MCF 10A (cell line): ENCODE measurements around the gene RPH3AL. TPM values are rescaled to one million over a fixed set of nuclear protein-coding genes. Genes with fewer than 3 reads are reported as not detected.

Source experiments
- BruUV-seq: library from RNA; stranded (reverse); fragments of 400-500 nt; replicated peaks from 2 replicates; lab custom pipeline; 2021; lab: Mats Ljungman, UMichigan
- CTCF ChIA-PET: fragments of 300-600 bp; sonication (Branson Sonifier 250); formaldehyde crosslinking; extraction: SDS; loops from one replicate; lab custom pipeline; 2021; ENCODE audit warnings: antibody characterized with exemption, inconsistent platforms; lab: Yijun Ruan, JAX
- POLR2A ChIA-PET: fragments of 300-600, 350-650 bp; sonication (Branson Sonifier 250); formaldehyde crosslinking; extraction: SDS; loops from one replicate; lab custom pipeline; 2020; ENCODE audit warnings: antibody characterized with exemption, inconsistent platforms; lab: Yijun Ruan, JAX
- DNase-seq: peaks from one replicate; pipeline ENCODE4 v3.0.0-alpha.2; 2018; ENCODE audit not compliant: unreplicated experiment
- H3K27ac Mint-ChIP-seq: one replicate; pipeline ENCODE4 v1.8.0; 2022; ENCODE audit warnings: mild to moderate bottlenecking, low read depth, mixed read lengths; ENCODE audit not compliant: unreplicated experiment
- H3K27me3 Mint-ChIP-seq: one replicate; pipeline ENCODE4 v1.8.0; 2022; ENCODE audit warnings: mixed read lengths; ENCODE audit not compliant: insufficient read depth, unreplicated experiment
- H3K36me3 Mint-ChIP-seq: one replicate; pipeline ENCODE4 v1.8.0; 2022; ENCODE audit warnings: mild to moderate bottlenecking, moderate library complexity, mixed read lengths; ENCODE audit not compliant: insufficient read depth, unreplicated experiment
- H3K4me1 Mint-ChIP-seq: one replicate; pipeline ENCODE4 v1.8.0; 2022; ENCODE audit warnings: mixed read lengths; ENCODE audit not compliant: insufficient read depth, unreplicated experiment
- H3K4me3 Mint-ChIP-seq: one replicate; pipeline ENCODE4 v1.8.0; 2022; ENCODE audit warnings: mild to moderate bottlenecking, moderate library complexity, mixed read lengths; ENCODE audit not compliant: unreplicated experiment
- H3K9me3 Mint-ChIP-seq: one replicate; pipeline ENCODE4 v1.8.0; 2022; ENCODE audit warnings: mixed read lengths; ENCODE audit not compliant: unreplicated experiment
- intact Hi-C: fragments of 100-400 bp; cut with micrococcal nuclease; formaldehyde crosslinking; loops from 2 replicates; pipeline ENCODE4 v1.14.1; 2022
- total RNA-seq: library from RNA; stranded (reverse); gene quantifications from 2 replicates; pipeline ENCODE4 v1.2.3, GENCODE V29; 2022
- TF ChIP-seq, protein P1 (sequence below): fragments of 200-600 bp; IDR thresholded peaks from one replicate; pipeline ENCODE4 v1.8.0; 2022; ENCODE audit warnings: antibody characterized with exemption, mild to moderate bottlenecking; ENCODE audit not compliant: unreplicated experiment

The RPH3AL gene
- total RNA-seq, 1 experiment from 2014 or later = 0.89 TPM

DNA sequence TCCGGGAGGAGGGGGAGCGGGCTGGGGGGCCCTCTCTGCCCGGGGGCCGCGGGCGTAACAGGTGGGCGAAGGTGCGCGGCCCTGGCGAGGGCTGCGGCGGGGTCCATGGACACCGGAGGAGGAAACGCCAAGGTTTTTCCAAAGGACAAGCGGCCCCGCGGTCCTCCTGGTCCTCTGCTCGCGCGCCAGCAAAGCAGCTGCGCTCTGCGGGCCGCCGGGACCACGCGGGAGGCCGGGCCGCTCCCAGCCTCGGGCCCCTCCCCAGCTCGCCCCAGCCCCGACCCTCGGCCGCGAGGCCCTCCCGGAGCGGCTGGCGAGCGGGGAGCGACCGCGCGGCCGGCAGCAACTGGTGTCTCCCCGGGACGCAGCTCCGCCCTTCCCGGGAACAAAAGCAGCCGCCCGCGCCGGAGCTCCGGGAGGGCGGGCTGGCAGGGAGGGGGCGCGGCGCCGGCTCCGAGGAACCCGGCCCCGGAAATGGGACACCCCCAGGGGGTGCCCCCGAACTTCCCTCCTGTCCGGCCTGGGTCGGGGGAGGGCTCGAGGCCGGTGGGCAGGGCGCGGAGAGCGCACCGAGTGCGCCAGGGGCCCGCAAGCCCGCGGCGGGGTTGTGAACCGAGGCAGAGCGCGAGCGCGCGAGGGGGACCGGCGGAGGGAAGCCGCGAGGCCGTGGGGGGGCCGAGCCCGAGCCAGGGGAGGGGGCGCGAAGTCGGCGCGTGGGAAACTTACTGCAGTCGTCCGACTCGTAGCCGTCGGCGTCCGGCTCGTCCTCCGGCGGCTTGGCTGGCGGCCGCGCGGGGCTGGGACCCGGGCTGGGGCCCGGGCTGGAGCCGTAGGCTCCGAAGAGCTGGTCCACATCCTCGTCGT lies 172.0 kb downstream of the RPH3AL start:
- no peak overlapping the region for H3K27ac Mint-ChIP-seq
- H3K4me3 Mint-ChIP-seq = no peak overlapping the region
- H3K9me3 Mint-ChIP-seq = no peaks in the 10 kb centered on the region
- H3K27me3 Mint-ChIP-seq = peaks cover 11% of the 10 kb centered on the region
- ChIA-PET POLR2A (no interaction called here), CTCF (no interaction called here)
- TF ChIP-seq, protein P1, sequence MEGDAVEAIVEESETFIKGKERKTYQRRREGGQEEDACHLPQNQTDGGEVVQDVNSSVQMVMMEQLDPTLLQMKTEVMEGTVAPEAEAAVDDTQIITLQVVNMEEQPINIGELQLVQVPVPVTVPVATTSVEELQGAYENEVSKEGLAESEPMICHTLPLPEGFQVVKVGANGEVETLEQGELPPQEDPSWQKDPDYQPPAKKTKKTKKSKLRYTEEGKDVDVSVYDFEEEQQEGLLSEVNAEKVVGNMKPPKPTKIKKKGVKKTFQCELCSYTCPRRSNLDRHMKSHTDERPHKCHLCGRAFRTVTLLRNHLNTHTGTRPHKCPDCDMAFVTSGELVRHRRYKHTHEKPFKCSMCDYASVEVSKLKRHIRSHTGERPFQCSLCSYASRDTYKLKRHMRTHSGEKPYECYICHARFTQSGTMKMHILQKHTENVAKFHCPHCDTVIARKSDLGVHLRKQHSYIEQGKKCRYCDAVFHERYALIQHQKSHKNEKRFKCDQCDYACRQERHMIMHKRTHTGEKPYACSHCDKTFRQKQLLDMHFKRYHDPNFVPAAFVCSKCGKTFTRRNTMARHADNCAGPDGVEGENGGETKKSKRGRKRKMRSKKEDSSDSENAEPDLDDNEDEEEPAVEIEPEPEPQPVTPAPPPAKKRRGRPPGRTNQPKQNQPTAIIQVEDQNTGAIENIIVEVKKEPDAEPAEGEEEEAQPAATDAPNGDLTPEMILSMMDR = no peak
- H3K4me1 Mint-ChIP-seq = peaks cover 2% of the 10 kb centered on the region
- no peaks in the 10 kb centered on the region for H3K36me3 Mint-ChIP-seq
- DNase-seq = no peak
- no TSS peak for BruUV-seq
- intact Hi-C loops = no loop called here

DNA sequence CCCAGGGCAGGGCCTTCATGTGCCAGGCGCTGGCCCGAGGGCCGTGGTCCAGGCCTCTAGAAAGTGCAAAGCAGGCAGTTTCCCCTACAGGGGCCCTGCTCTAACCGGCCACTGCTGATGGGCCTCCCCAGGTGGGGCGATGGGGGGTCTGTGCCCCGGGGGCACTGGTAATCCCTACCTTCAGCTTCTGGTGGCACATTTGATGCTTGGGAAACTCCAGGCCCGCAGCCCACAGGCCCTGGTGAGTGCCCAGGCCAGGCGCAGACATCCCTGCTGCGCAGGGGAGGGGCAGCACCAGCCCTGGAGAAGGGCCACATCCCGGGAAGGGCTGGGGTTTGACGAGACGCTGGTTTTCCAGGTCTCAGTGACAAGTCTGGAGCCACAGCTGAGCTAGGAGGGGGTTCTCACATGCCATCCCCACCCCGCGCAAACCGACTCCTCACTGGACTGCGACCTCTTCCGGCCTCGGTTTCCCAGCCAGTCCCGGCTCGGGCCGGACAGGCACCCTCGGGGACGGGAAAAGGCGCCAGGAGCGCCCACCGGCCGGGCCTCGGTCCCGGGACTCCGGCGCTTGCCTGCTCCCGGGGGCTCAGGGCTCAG lies 172.7 kb downstream of the RPH3AL start:
- Mint-ChIP-seq H3K4me1 (no peaks in the 10 kb centered on the region), H3K9me3 (no peaks in the 10 kb centered on the region), H3K4me3 (no peak overlapping the region), H3K36me3 (no peaks in the 10 kb centered on the region), H3K27me3 (peaks cover 11% of the 10 kb centered on the region), H3K27ac (no peak overlapping the region)
- BruUV-seq = no TSS peak
- CTCF ChIA-PET = interaction anchor here (0.8 kb wide), 1 partner anchor 207 kb away, joined by 4 read pairs; no protein-coding TSS in a partner anchor
- TF ChIP-seq, protein P1 = no peak
- DNase-seq = no peak
- intact Hi-C loops = no loop called here
- POLR2A ChIA-PET = no interaction called here

DNA sequence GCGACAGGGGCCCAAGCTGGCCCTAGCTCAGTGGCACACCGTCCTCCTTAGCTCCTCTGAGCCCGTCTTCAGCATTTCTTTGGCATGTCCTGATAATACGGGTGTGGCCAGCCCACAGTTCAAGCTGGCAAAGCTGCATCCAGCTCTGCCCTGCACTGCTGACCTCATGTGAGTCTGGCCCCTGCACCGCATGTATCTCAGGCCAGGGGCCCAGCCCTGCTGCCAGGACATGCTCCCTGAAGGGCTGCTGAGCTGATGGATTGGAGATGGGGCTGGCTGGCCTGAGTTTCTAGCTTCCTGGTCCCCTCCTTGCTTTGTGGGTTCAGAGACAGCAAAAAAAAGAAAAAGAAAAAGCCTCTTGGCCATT lies 173.6 kb downstream of the RPH3AL start:
- H3K4me3 Mint-ChIP-seq = no peak overlapping the region

More for the DNA sequence above, 173.6 kb downstream of the RPH3AL start:
- Mint-ChIP-seq H3K4me1 (no peaks in the 10 kb centered on the region), H3K36me3 (no peaks in the 10 kb centered on the region), H3K27me3 (peaks cover 11% of the 10 kb centered on the region), H3K9me3 (no peaks in the 10 kb centered on the region), H3K27ac (no peak overlapping the region)
- DNase-seq = no peak
- intact Hi-C loops = no loop called here
- no TSS peak for BruUV-seq
- ChIA-PET CTCF (interaction anchor here (0.6 to 0.8 kb wide), 2 partner anchors 208 to 522 kb away, joined by 3 to 4 read pairs; no protein-coding TSS in a partner anchor), POLR2A (no interaction called here)
- TF ChIP-seq, protein P1 = no peak
